UCSD-AML1 (cell line): ENCODE data around the gene SMARCD1.

Experiments used
- DNase-seq: peaks from one replicate; lab custom pipeline; 2025; ENCODE audit not compliant: unreplicated experiment; lab: John Stamatoyannopoulos, UW

The SMARCD1 gene

GRCh38 chr12:50084775-50085614 lies at the start of gene SMARCD1:
SMARCD1 (plus strand) TSS chr12:50085342; CDS start chr12:50085370, 28 bp downstream.
- peak; percentile 93 for DNase-seq

GRCh38 chr12:50038336-50038735 lies 46.8 kb upstream of the SMARCD1 start:
- DNase-seq, result no peak

- peak; percentile 87 for DNase-seq
These were observed 45.8 kb upstream of the SMARCD1 start for GRCh38 chr12:50039151-50039835.

GRCh38 chr12:50040657-50041056 lies 44.5 kb upstream of the SMARCD1 start:
- DNase-seq, result no peak

GRCh38 chr12:50041062-50041860 lies 43.9 kb upstream of the SMARCD1 start:
- DNase-seq, result no peak

GRCh38 chr12:50041962-50042361 lies 43.2 kb upstream of the SMARCD1 start:
- DNase-seq, result no peak

- DNase-seq, result no peak
These were observed 42.4 kb upstream of the SMARCD1 start for GRCh38 chr12:50042693-50043092.

GRCh38 chr12:50043308-50043707 lies 41.8 kb upstream of the SMARCD1 start:
- DNase-seq, result no peak

GRCh38 chr12:50043854-50044253 lies 41.3 kb upstream of the SMARCD1 start:
- DNase-seq, result no peak

- DNase-seq, result no peak
These were observed 37.4 kb upstream of the SMARCD1 start for GRCh38 chr12:50047693-50048250.

GRCh38 chr12:50049254-50050118 lies 35.7 kb upstream of the SMARCD1 start:
- DNase-seq, result no peak

- no peak for DNase-seq
These were observed 35.1 kb upstream of the SMARCD1 start for GRCh38 chr12:50050119-50050385.

- peak; percentile 81 for DNase-seq
These were observed 34.6 kb upstream of the SMARCD1 start for GRCh38 chr12:50050410-50051098.

- DNase-seq, result no peak
These were observed 33.9 kb upstream of the SMARCD1 start for GRCh38 chr12:50051101-50051806.

- DNase-seq, result no peak
These were observed 32.6 kb upstream of the SMARCD1 start for GRCh38 chr12:50052544-50052943.

GRCh38 chr12:50052964-50053363 lies 32.2 kb upstream of the SMARCD1 start:
- DNase-seq, result no peak

GRCh38 chr12:50053583-50053982 lies 31.6 kb upstream of the SMARCD1 start:
- no peak for DNase-seq

GRCh38 chr12:50055831-50056638 lies 29.1 kb upstream of the SMARCD1 start:
- peak; percentile 51 for DNase-seq

- no peak for DNase-seq
These were observed 28.5 kb upstream of the SMARCD1 start for GRCh38 chr12:50056639-50056976.
